Fibroblast of peridontal ligament (primary cell): ENCODE measurements around the gene POGLUT2.

ENCODE experiments used
- DNase-seq: peaks from one replicate; pipeline ENCODE4 v3.0.0-alpha.2; 2010; ENCODE audit errors: extremely low read depth

POGLUT2 gene

GRCh38 chr13:102769679-102770078, 29.1 kb downstream of the POGLUT2 start:
- peak; percentile 54 for DNase-seq

- DNase-seq: peak; percentile 41
Observed at GRCh38 chr13:102768909-102769308, 29.9 kb downstream of the POGLUT2 start.

- no peak for DNase-seq
Observed at GRCh38 chr13:102763741-102764140, 35.0 kb downstream of the POGLUT2 start.

- DNase-seq: no peak
Observed at GRCh38 chr13:102761071-102761470, 37.7 kb downstream of the POGLUT2 start.

- DNase-seq: no peak
Observed at GRCh38 chr13:102758842-102759241, 39.9 kb downstream of the POGLUT2 start.

- no peak for DNase-seq
Observed at GRCh38 chr13:102757006-102757405, 41.8 kb downstream of the POGLUT2 start.

GRCh38 chr13:102751886-102752285, 46.9 kb downstream of the POGLUT2 start:
- no peak for DNase-seq

- no peak for DNase-seq
Observed at GRCh38 chr13:102742506-102742905, 56.3 kb downstream of the POGLUT2 start.

GRCh38 chr13:102742101-102742500, 56.7 kb downstream of the POGLUT2 start:
- DNase-seq: no peak
